GM12865 (cell line): ENCODE measurements around the gene ADNP.

Experiments
- DNase-seq: peaks from one replicate; pipeline ENCODE4 v3.0.0; 2010; ENCODE audit warnings: low read depth
- H3K4me3 ChIP-seq: 2 replicates; pipeline ENCODE4 v1.5.1; 2011; ENCODE audit warnings: mild to moderate bottlenecking, low read depth, low read length, control low read depth
- CTCF ChIP-seq: IDR thresholded peaks from 2 replicates; pipeline ENCODE4 v1.5.1; 2011; ENCODE audit warnings: low read length, control low read depth, low read depth, inconsistent platforms; ENCODE audit not compliant: insufficient read depth; ENCODE audit errors: missing control alignments

ADNP gene

GRCh38 chr20:50969435-50969834, 38.2 kb upstream of the ADNP start:
- no peak overlapping the region for H3K4me3 ChIP-seq
- TF ChIP-seq CTCF = no peak
- DNase-seq = no peak

- no peak for DNase-seq
- H3K4me3 ChIP-seq = no peak overlapping the region
- TF ChIP-seq CTCF = no peak
These were observed 37.1 kb upstream of the ADNP start for GRCh38 chr20:50968289-50968688.

- no peak for DNase-seq
- no peak for TF ChIP-seq CTCF
- H3K4me3 ChIP-seq = no peak overlapping the region
These were observed 36.3 kb upstream of the ADNP start for GRCh38 chr20:50967586-50967985.

GRCh38 chr20:50959543-50960126, 28.4 kb upstream of the ADNP start:
- TF ChIP-seq CTCF = no peak
- no peak for DNase-seq
- peak overlapping the region; percentile 96 for H3K4me3 ChIP-seq

GRCh38 chr20:50958615-50959542, 27.6 kb upstream of the ADNP start, which contains the start of gene MOCS3:
Gene MOCS3 (plus strand): TSS chr20:50958818. CDS start chr20:50958843, 25 bp downstream.
- DNase-seq = peak; percentile 93
- H3K4me3 ChIP-seq = peak within 1 kb of the TSS; percentile 96
- no peak for TF ChIP-seq CTCF

- DNase-seq = peak; percentile 94
- no peak for TF ChIP-seq CTCF
These were observed 26.8 kb upstream of the ADNP start, which contains the start of gene DPM1 for GRCh38 chr20:50957798-50958614. Gene DPM1 (minus strand): TSS chr20:50958532. CDS start chr20:50958523, 9 bp downstream.

More at GRCh38 chr20:50957798-50958614, 26.8 kb upstream of the ADNP start, which contains the start of gene DPM1:
- H3K4me3 ChIP-seq = peak within 1 kb of the TSS; percentile 96
